CD14-positive monocyte (primary cell): ENCODE measurements around the gene SLC38A1. TPM values are rescaled to one million over a fixed set of nuclear protein-coding genes. Genes with fewer than 3 reads are reported as not detected.
A peak's percentile ranks its signal among the peaks of the same experiment; 100 is the strongest.

Experiments used
- DNase-seq, 3 donors: peaks; one replicate each; pipeline ENCODE4 v3.0.0-alpha.2; 2011 to 2022
- H2AFZ ChIP-seq: 2 replicates; pipeline ENCODE4 v1.6.0; 2012; ENCODE audit warnings: mild to moderate bottlenecking, low read depth, low read length, inconsistent platforms; ENCODE audit not compliant: insufficient read depth, poor library complexity, severe bottlenecking
- H3K27ac ChIP-seq, 2 donors: 1 replicate in 1 of 2; 2 replicates in 1 of 2; pipeline ENCODE4 v1.5.1; 2012 to 2013; ENCODE audit warnings: low read length in 2 of 2, control low read depth in 1 of 2, inconsistent platforms in 1 of 2, low read depth in 1 of 2, mild to moderate bottlenecking in 1 of 2
- H3K27me3 ChIP-seq, 2 donors: one replicate each; pipeline versions ENCODE4 v1.6.0 to v1.6.1; 2011 to 2013; ENCODE audit warnings: low read length in 2 of 2; ENCODE audit not compliant: control insufficient read depth in 2 of 2, insufficient read depth in 2 of 2
- H3K36me3 ChIP-seq, 2 donors: replicated peaks in 1 of 2; 1 replicate in 1 of 2; 2 replicates in 1 of 2; pipeline versions ENCODE4 v1.5.1 to v1.6.1; 2012 to 2013; ENCODE audit warnings: low read length in 2 of 2, control low read depth in 1 of 2, inconsistent platforms in 1 of 2, mild to moderate bottlenecking in 1 of 2; ENCODE audit not compliant: insufficient read depth in 2 of 2, control insufficient read depth in 1 of 2
- H3K4me1 ChIP-seq, 2 donors: 1 replicate in 1 of 2; 2 replicates in 1 of 2; pipeline versions ENCODE4 v1.5.1 to v1.6.1; 2012 to 2013; ENCODE audit warnings: low read length in 2 of 2, control low read depth in 1 of 2, inconsistent platforms in 1 of 2, mild to moderate bottlenecking in 1 of 2, moderate library complexity in 1 of 2; ENCODE audit not compliant: insufficient read depth in 2 of 2, control insufficient read depth in 1 of 2
- H3K4me2 ChIP-seq: replicated peaks from 2 replicates; pipeline ENCODE3; 2012; ENCODE audit warnings: low read length, moderate library complexity, mild to moderate bottlenecking; ENCODE audit not compliant: poor library complexity, severe bottlenecking; ENCODE audit errors: extremely low read depth
- H3K4me3 ChIP-seq, 3 experiments: fragments of 200-600 bp in 1 of 3; sonication (generic) in 1 of 3; replicated peaks in 1 of 3; 1 replicate in 2 of 3; 2 replicates in 1 of 3; pipeline ENCODE4 v1.5.1; 2011 to 2013; ENCODE audit warnings: low read length in 3 of 3, mild to moderate bottlenecking in 3 of 3, control low read depth in 2 of 3, low read depth in 2 of 3, inconsistent platforms in 1 of 3, moderate library complexity in 1 of 3
- H3K79me2 ChIP-seq: 2 replicates; pipeline ENCODE4 v1.6.0; 2012; ENCODE audit warnings: mild to moderate bottlenecking, control low read depth, inconsistent platforms, low read length, moderate library complexity; ENCODE audit not compliant: insufficient read depth
- H3K9ac ChIP-seq: 2 replicates; pipeline ENCODE4 v1.6.0; 2017; ENCODE audit warnings: low read length, mild to moderate bottlenecking; ENCODE audit not compliant: insufficient read depth, poor library complexity, severe bottlenecking
- H3K9me3 ChIP-seq, 2 donors: replicated peaks in 1 of 2; 1 replicate in 1 of 2; 2 replicates in 1 of 2; pipeline versions ENCODE4 v1.5.1 to v1.6.1; 2012 to 2013; ENCODE audit warnings: low read length in 2 of 2, control low read depth in 1 of 2; ENCODE audit not compliant: control insufficient read depth in 1 of 2, insufficient read depth in 1 of 2
- H4K20me1 ChIP-seq: 2 replicates; pipeline ENCODE4 v1.6.0; 2012; ENCODE audit warnings: mild to moderate bottlenecking, low read length, control low read depth, moderate library complexity; ENCODE audit not compliant: insufficient read depth
- H3K27ac Mint-ChIP-seq, 7 donors: one replicate each; pipeline ENCODE4 v1.8.0; 2020; ENCODE audit warnings: mild to moderate bottlenecking in 7 of 7, mixed read lengths in 7 of 7, moderate library complexity in 6 of 7, inconsistent platforms in 2 of 7
- H3K27me3 Mint-ChIP-seq, 3 donors: one replicate each; pipeline ENCODE4 v1.8.0; 2021 to 2022; ENCODE audit warnings: low read depth in 3 of 3, mild to moderate bottlenecking in 3 of 3, mixed read lengths in 3 of 3, moderate library complexity in 3 of 3, inconsistent platforms in 1 of 3
- H3K36me3 Mint-ChIP-seq, 2 donors: one replicate each; pipeline ENCODE4 v1.8.0; 2020; ENCODE audit warnings: mixed read lengths in 2 of 2, inconsistent platforms in 1 of 2, mild to moderate bottlenecking in 1 of 2
- H3K4me1 Mint-ChIP-seq: one replicate; pipeline ENCODE4 v1.8.0; 2020; ENCODE audit warnings: mild to moderate bottlenecking, mixed read lengths
- H3K4me3 Mint-ChIP-seq, 2 donors: one replicate each; pipeline ENCODE4 v1.8.0; 2020; ENCODE audit warnings: mild to moderate bottlenecking in 2 of 2, mixed read lengths in 2 of 2, moderate library complexity in 1 of 2
- H3K9me3 Mint-ChIP-seq, 7 donors: one replicate each; pipeline ENCODE4 v1.8.0; 2020 to 2022; ENCODE audit warnings: mixed read lengths in 7 of 7, mild to moderate bottlenecking in 6 of 7, moderate library complexity in 6 of 7, inconsistent platforms in 2 of 7
- CTCF ChIP-seq: fragments of 200-600 bp; IDR thresholded peaks from one replicate; pipeline ENCODE4 v1.8.0; 2022; ENCODE audit warnings: antibody characterized with exemption, mild to moderate bottlenecking
- WGBS: methylation state at CpG from one replicate; pipeline ENCODE4 v1.1.5; 2013; ENCODE audit warnings: missing lambda C conversion rate; ENCODE audit not compliant: insufficient coverage; 5-methylcytosine and 5-hydroxymethylcytosine counted together
- intact Hi-C, 2 donors: fragments of 100-400 bp; cut with micrococcal nuclease; formaldehyde crosslinking; loops; one replicate each; pipeline versions ENCODE4 v1.15.0 to v1.15.1; 2023
- polyA plus RNA-seq, 3 donors: library from polyadenylated mRNA; depleted of rRNA in 1 of 3; unstranded in 2 of 3; stranded (reverse) in 1 of 3; fragments of 300-500 nt in 2 of 3; fragments of >200 nt in 1 of 3; fragmentation: Illumina TruSeq in 2 of 3; gene quantifications; 1 replicate in 2 of 3; 2 replicates in 1 of 3; pipeline ENCODE4 v1.2.3, GENCODE V29; 2012 to 2021

Gene SLC38A1
- polyA plus RNA-seq, 3 donors: 0.92 to 1.9 (median 1.6) TPM

GRCh38 chr12:46209914-46210872 is 58.6 kb downstream of the SLC38A1 start:
- Mint-ChIP-seq H3K36me3 (peaks cover 4 to 7% of the 10 kb centered on the region in 2 donors), H3K9me3 (no peaks in the 10 kb centered on the region), H3K27me3 (peaks cover 3 to 12% (median 6%) of the 10 kb centered on the region in 3 donors), H3K4me1 (peaks cover 21% of the 10 kb centered on the region), H3K4me3 (no peak overlapping the region), H3K27ac (peak overlapping the region in 1 of 7 donors; percentile 11)
- no peaks in the 10 kb centered on the region for H4K20me1 ChIP-seq
- no peak overlapping the region for H3K9ac ChIP-seq
- no peak overlapping the region for H3K4me2 ChIP-seq
- 52% methylated on average over 4 of the region's 12 CpGs for WGBS
- TF ChIP-seq CTCF: no peak
- H3K27ac ChIP-seq: no peak overlapping the region
- H3K27me3 ChIP-seq: no peaks in the 10 kb centered on the region
- intact Hi-C loops: loop anchor here in 1 of 2 donors (10.0 kb wide), 2 partner anchors 165 to 555 kb away; partner anchors contain the start of gene SLC38A2
- no peak overlapping the region for H3K4me3 ChIP-seq
- H3K9me3 ChIP-seq: no peaks in the 10 kb centered on the region
- H3K79me2 ChIP-seq: no peaks in the 10 kb centered on the region
- no peaks in the 10 kb centered on the region for H3K36me3 ChIP-seq
- DNase-seq: no peak
- no peak overlapping the region for H2AFZ ChIP-seq
- peaks cover 7% of the 10 kb centered on the region in 2 donors for H3K4me1 ChIP-seq

DNA sequence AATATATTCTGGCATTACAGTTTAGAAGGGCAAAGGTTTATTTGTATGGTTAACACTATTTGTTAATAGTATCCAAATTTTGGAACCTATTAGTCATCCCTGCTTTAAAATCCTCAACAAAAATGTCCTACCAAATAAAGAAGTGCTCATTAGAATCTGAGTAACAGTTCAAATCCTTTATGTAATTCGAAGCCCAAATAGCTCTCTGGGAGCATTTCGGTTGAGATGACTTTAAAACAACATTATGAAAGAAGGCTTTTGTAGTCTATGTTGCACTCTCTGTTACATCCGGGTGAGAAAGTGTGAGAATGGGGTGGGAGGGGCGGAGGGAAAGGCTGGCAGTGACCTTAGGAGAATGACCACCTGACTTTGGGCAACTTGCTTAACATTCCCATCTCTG is 59.7 kb downstream of the SLC38A1 start:
- Mint-ChIP-seq H3K36me3 (peaks cover 4 to 7% of the 10 kb centered on the region in 2 donors), H3K4me3 (no peak overlapping the region), H3K27ac (no peak overlapping the region), H3K9me3 (no peaks in the 10 kb centered on the region), H3K27me3 (peaks cover 2 to 10% (median 3%) of the 10 kb centered on the region in 3 donors), H3K4me1 (peaks cover 14% of the 10 kb centered on the region)
- H3K79me2 ChIP-seq: no peaks in the 10 kb centered on the region
- no peak overlapping the region for H2AFZ ChIP-seq
- H3K27me3 ChIP-seq: no peaks in the 10 kb centered on the region
- H3K4me1 ChIP-seq: no peaks in the 10 kb centered on the region
- no peak for TF ChIP-seq CTCF
- H3K4me2 ChIP-seq: no peak overlapping the region
- intact Hi-C loops: no loop called here
- no peaks in the 10 kb centered on the region for H4K20me1 ChIP-seq
- H3K4me3 ChIP-seq: no peak overlapping the region
- no peak for DNase-seq
- no peak overlapping the region for H3K9ac ChIP-seq
- 100% methylated on average over 1 of the region's 4 CpGs for WGBS
- no peaks in the 10 kb centered on the region for H3K9me3 ChIP-seq
- H3K27ac ChIP-seq: no peak overlapping the region
- H3K36me3 ChIP-seq: no peaks in the 10 kb centered on the region
